IPS-18a (cell line): ENCODE results near the gene LILRB4.
"Not testable (repeated sequence)": the region's sequence is repeated elsewhere in the genome, so short reads cannot be mapped to it uniquely, and the experiment has no call there.

Source experiments
- H3K27ac ChIP-seq: one replicate; pipeline ENCODE4 v1.5.1; 2013; ENCODE audit warnings: low read length
- H3K27me3 ChIP-seq: one replicate; pipeline ENCODE4 v1.6.1; 2013; ENCODE audit warnings: mild to moderate bottlenecking, low read length; ENCODE audit not compliant: control insufficient read depth, insufficient read depth
- H3K36me3 ChIP-seq: one replicate; pipeline ENCODE4 v1.6.1; 2013; ENCODE audit warnings: low read depth, low read length; ENCODE audit not compliant: control insufficient read depth
- H3K4me1 ChIP-seq: one replicate; pipeline ENCODE4 v1.6.1; 2013; ENCODE audit warnings: low read depth, low read length; ENCODE audit not compliant: control insufficient read depth
- H3K4me3 ChIP-seq: one replicate; pipeline ENCODE4 v1.5.1; 2013; ENCODE audit warnings: low read length
- H3K9ac ChIP-seq: one replicate; pipeline ENCODE4 v1.6.1; 2013; ENCODE audit warnings: mild to moderate bottlenecking, low read length, moderate library complexity
- H3K9me3 ChIP-seq: one replicate; pipeline ENCODE4 v1.6.1; 2013; ENCODE audit warnings: low read depth, low read length; ENCODE audit not compliant: control insufficient read depth

Gene LILRB4

DNA sequence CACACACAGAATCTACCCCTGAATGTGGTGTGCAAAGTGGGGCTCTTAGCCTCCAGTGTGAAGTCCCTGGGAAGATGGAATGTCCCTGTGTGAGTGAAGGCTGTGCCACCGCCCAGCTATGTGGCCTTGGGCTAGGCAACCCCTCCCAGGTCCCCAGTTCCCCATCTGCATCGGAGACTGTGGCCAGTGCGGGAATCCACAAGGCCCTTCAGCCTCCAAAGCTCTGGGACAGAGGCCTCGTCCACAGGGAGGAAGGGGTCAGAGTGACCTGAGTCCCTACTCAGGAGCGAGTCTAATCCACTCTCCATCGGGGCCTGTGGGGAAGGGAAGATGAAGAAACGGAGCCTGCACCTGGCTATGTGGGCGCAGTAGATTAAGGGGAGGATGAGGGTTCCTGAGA, 42.1 kb downstream of the LILRB4 start:
- Histone ChIP-seq H3K9me3 (peaks cover 53% of the 10 kb centered on the region), H3K4me3 (no peak overlapping the region), H3K4me1 (no peaks in the 10 kb centered on the region), H3K27me3 (no peaks in the 10 kb centered on the region), H3K36me3 (no peaks in the 10 kb centered on the region), H3K9ac (no peak overlapping the region), H3K27ac (no peak overlapping the region)

DNA sequence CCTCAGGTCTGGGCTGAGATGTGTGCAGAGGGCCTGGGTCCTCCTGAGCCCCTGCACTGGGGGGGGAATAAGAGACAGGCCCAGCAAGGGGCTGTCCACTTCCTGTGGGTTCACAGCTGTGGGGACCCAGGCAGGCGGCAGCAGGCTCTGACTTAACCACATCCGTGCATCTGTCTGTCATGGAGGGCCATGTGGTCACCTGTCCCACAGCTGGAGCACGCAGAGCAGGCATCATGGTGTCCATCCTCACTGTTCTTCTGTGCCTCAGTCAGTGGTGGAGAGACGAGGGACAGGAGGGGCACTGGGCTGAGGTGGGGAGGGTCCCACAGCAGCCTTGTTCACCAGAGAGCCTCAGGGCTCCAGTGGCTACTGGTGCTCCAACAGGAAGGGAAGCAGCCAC, 45.2 kb downstream of the LILRB4 start:
- Histone ChIP-seq H3K36me3 (no peaks in the 10 kb centered on the region), H3K9me3 (peaks cover 44% of the 10 kb centered on the region), H3K4me1 (no peaks in the 10 kb centered on the region), H3K9ac (no peak overlapping the region), H3K27ac (no peak overlapping the region), H3K4me3 (no peak overlapping the region), H3K27me3 (no peaks in the 10 kb centered on the region)

DNA sequence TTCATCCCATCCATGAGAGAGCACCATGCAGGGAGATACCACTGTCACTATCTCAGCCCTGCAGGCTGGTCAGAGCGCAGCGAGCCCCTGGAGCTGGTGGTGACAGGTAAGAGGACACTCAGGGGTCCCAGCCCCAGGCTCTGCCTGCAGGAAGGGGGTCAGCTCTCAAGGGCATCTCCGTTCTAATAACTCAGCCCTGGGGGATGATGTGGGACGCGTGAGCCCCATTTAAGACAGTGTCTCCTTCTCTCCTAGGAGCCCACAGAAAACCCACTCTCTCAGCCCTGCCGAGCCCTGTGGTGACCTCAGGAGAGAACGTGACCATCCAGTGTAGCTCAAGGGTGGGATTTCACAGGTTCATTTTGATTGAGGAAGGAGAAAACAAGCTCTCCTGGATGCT, 46.0 kb downstream of the LILRB4 start:
- H3K36me3 ChIP-seq: no peaks in the 10 kb centered on the region
- no peak overlapping the region for H3K9ac ChIP-seq
- H3K27ac ChIP-seq: no peak overlapping the region
- peaks cover 46% of the 10 kb centered on the region for H3K9me3 ChIP-seq
- no peaks in the 10 kb centered on the region for H3K27me3 ChIP-seq
- H3K4me1 ChIP-seq: no peaks in the 10 kb centered on the region
- H3K4me3 ChIP-seq: no peak overlapping the region

DNA sequence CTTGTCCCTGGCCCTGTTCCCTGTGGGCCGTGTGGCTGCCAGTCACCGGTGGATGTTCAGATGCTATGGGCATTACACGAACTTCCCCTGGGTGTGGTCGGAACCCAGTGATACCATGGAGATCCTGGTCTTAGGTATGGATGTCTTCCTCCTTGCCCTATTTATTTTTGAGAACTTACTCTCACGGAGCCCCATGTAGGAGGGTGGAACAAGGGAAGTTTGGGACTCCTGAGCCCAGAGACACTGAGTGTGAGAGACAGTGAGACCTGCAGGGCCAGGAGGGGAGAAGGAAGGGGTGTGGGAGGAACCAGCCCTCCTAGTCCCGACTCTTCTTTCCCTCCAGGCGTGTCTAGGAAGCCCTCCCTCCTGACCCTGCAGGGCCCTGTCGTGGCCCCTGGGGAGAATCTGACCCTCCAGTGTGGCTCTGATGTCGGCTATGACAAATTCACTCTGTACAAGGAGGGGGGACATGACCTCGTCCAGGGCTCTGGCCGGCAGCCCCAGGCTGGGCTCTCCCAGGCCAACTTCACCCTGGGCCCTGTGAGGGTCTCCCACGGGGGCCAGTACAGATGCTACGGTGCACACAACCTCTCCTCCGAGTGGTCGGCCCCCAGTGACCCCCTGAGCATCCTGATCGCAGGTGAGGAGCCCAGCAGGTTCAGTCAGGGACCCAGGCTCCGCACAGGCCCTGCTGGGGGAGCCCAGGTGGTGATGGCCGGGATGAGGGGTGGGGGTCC, 46.6 kb downstream of the LILRB4 start:
- H3K27ac ChIP-seq: no peak overlapping the region
- H3K4me3 ChIP-seq: no peak overlapping the region
- H3K9ac ChIP-seq: no peak overlapping the region
- H3K36me3 ChIP-seq: no peaks in the 10 kb centered on the region
- H3K4me1 ChIP-seq: no peaks in the 10 kb centered on the region
- no peaks in the 10 kb centered on the region for H3K27me3 ChIP-seq
- peaks cover 40% of the 10 kb centered on the region for H3K9me3 ChIP-seq

DNA sequence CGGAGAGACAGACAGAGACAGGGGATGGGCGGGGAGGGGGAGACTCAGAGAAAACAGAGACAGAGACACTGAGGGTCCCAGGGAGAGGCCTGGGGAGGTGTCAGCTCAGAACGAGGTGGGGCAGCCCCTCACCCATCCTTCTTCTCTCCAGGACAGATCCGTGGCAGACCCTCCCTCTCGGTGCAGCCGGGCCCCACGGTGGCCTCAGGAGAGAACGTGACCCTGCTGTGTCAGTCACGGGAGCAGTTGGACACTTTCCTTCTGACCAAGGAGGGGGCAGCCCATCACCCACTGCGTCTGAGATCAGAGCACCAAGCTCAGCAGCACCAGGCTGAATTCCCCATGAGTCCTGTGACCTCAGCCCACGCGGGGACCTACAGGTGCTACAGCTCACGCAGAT, 47.2 kb downstream of the LILRB4 start:
- H3K4me3 ChIP-seq, H3K9ac ChIP-seq, H3K27me3 ChIP-seq, H3K4me1 ChIP-seq, H3K36me3 ChIP-seq, H3K27ac ChIP-seq: not testable (repeated sequence)
- H3K9me3 ChIP-seq: peaks cover 39% of the 10 kb centered on the region
